ENCODE data around the gene FLNB.
"Not testable (repeated sequence)": the region's sequence is repeated elsewhere in the genome, so short reads cannot be mapped to it uniquely, and the experiment has no call there.

FLNB gene

DNA sequence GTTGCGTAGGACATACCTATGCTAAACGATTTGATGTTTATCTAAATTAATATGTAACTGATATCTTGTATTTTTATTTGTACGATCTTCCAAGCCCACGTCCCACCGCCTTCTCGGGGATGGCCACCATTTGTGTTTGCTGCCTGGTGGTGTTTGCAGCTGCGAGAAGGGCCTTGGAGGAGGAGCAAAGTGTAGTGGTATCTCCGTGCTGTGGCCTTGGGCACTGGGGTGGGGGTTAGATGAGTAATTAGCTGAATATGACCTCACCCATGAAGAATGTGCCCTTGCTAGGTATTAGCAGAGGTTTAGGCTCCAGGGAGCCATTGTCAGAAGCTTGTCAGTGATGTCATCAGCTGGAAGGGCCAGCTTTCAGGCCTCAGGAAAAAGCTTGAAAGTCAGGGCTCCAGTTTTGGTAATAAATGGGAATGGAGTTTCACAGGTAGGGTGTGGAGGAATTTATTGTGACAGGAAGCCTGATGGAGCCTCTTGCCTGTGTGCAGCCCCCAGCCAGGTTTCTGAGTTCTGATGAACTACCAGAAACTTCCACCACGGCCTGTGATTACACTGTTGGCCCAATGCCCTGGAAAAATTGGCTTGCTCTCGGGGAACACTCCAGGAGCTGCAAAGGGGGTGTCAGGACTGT lies 41.0 kb downstream of the FLNB start:
- Mint-ChIP-seq H3K9me3 (no peaks in the 10 kb centered on the region), H3K27me3 (ENCODE audit: low read depth) (no peaks in the 10 kb centered on the region), H3K27ac (peak overlapping the region; percentile 93 to 97 (median 94)), H3K36me3 (ENCODE audit: low read depth) (no peaks in the 10 kb centered on the region), H3K4me1 (peaks cover 50% of the 10 kb centered on the region), H3K4me3 (peak overlapping the region in 2 of 3 experiments; percentile 6 to 24)
- TF ChIP-seq, protein P1, sequence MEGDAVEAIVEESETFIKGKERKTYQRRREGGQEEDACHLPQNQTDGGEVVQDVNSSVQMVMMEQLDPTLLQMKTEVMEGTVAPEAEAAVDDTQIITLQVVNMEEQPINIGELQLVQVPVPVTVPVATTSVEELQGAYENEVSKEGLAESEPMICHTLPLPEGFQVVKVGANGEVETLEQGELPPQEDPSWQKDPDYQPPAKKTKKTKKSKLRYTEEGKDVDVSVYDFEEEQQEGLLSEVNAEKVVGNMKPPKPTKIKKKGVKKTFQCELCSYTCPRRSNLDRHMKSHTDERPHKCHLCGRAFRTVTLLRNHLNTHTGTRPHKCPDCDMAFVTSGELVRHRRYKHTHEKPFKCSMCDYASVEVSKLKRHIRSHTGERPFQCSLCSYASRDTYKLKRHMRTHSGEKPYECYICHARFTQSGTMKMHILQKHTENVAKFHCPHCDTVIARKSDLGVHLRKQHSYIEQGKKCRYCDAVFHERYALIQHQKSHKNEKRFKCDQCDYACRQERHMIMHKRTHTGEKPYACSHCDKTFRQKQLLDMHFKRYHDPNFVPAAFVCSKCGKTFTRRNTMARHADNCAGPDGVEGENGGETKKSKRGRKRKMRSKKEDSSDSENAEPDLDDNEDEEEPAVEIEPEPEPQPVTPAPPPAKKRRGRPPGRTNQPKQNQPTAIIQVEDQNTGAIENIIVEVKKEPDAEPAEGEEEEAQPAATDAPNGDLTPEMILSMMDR (IDR thresholded peaks at IDR 0.05; ENCODE audit: unreplicated experiment in 3 of 3): no peak

DNA sequence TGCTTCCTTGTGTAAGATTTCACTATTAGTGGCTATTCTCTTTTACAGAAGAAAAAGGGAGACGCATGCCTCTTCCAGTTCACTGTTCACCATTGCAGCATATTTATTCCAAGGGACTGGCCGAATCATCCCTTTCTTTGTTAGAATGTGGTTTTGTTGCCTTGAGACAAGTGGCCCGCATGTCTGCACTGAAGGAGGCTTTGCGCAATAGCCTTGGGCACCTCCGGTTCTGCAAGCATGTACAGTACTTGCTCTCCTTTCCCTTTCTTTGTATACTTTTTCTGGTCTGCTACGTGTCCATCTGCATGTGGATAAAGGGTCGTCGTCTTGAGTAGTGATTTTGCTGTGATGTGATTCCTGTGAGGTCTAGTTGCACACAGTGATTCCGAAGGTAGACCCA lies 43.0 kb downstream of the FLNB start:
- TF ChIP-seq, protein P1 (IDR thresholded peaks at IDR 0.05; ENCODE audit: unreplicated experiment in 3 of 3): no peak
- H3K36me3 Mint-ChIP-seq (ENCODE audit: low read depth): peaks cover 4% of the 10 kb centered on the region
- H3K4me3 Mint-ChIP-seq: no peak overlapping the region
- H3K4me1 Mint-ChIP-seq: peaks cover 41% of the 10 kb centered on the region
- no peaks in the 10 kb centered on the region for H3K9me3 Mint-ChIP-seq
- peak overlapping the region; percentile 82 to 97 (median 94) for H3K27ac Mint-ChIP-seq
- no peaks in the 10 kb centered on the region for H3K27me3 Mint-ChIP-seq (ENCODE audit: low read depth)

DNA sequence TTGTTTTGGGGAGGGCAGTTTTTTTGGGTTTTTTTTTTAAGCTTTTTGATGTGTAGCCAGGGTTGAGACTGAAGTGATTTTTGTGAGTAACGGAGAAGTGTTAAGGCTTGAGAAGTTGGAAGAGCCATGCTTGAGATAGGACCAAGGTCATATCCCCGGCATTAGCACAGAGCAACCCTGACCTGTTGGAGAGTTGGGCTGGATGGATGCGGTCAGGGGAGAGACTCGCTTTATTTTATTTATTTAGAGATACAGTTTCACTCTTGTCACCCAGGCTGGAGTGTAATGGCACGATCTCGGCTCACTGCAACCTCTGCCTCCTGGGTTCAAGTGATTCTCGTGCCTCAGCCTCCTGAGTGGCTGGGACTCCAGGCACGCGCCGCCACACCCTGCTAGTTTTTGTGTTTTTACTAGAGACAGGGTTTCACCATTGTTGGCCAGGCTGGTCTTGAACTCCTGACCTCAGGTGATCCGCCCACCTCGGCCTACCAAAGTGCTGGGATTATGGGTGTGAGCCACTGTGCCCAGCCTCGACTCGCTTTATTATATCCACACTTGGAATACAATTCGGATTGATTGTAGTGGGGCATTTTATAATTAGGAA lies 43.5 kb downstream of the FLNB start:
- peak overlapping the region; percentile 82 to 97 (median 94) for H3K27ac Mint-ChIP-seq
- not testable (repeated sequence) for H3K4me3 Mint-ChIP-seq; H3K36me3 Mint-ChIP-seq (ENCODE audit: low read depth); H3K9me3 Mint-ChIP-seq; H3K27me3 Mint-ChIP-seq (ENCODE audit: low read depth)
- H3K4me1 Mint-ChIP-seq: peaks cover 37% of the 10 kb centered on the region

DNA sequence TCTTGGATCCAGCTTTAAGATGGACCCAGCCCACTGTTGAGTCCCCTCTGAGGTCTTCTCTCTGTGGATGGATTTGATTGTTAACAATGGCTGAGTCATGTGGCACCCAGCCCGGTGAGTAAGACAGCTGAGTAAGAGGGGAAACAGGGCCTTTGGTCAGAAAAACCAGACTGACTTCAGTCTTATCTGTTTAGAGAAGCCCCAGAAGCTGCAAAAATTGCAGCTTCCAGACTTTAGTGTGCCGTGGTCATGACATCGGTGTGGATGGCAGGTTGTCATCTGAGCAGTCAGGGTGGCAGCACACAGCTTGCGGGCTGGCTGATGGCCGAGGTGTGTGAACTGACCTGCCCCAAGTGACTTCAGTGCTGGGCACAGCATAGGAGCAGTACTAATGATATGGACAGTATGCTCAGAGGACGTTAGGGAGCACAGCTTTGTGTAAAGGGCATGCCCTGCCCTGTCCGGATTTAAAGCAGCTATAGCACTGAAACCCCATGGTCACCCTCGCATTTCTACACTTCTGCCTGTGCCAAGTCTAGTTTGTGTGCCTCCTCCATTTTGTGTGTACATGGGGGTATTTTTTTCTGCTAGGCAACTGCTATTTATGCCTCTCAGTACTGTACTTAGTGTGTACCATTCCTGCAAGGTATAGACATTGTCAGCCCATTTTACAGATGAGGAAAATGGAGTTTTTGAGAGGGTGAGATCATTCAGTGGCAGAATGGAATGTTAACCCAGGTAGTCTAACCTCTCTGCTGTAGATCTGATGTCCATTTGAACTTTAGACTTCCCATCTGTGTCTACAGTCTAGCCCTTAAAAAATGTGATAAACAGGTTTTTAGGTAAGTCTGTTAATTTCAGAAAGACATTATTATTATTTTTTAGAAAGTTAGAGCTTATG lies 44.4 kb downstream of the FLNB start:
- H3K9me3 Mint-ChIP-seq: no peaks in the 10 kb centered on the region
- peaks cover 8% of the 10 kb centered on the region for H3K36me3 Mint-ChIP-seq (ENCODE audit: low read depth)
- TF ChIP-seq, protein P1 (IDR thresholded peaks at IDR 0.05; ENCODE audit: unreplicated experiment in 3 of 3): no peak
- no peak overlapping the region for H3K4me3 Mint-ChIP-seq
- peak overlapping the region; percentile 24 to 94 (median 80) for H3K27ac Mint-ChIP-seq
- no peaks in the 10 kb centered on the region for H3K27me3 Mint-ChIP-seq (ENCODE audit: low read depth)
- H3K4me1 Mint-ChIP-seq: peaks cover 40% of the 10 kb centered on the region

DNA sequence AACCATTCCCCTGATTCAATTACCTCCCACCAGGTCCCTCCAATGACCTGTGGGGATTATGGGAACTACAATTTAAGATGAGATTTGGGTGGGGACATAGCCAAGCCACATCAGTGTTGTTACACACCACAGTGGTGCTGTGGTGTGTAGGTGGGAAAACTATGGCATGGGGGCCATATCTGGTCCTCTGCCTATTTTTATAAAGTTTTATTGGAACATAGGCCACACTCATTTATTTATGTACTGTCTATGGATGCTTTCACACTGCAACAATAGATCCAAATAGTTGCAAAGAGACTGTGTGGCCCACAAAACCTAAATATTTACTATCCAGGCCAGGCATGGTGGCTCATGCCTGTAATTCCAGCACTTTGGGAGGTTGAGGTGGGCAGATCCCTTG lies 46.4 kb downstream of the FLNB start:
- peak overlapping the region in 1 of 3 experiments; percentile 10 for H3K27ac Mint-ChIP-seq
- TF ChIP-seq, protein P1 (IDR thresholded peaks at IDR 0.05; ENCODE audit: unreplicated experiment in 3 of 3): no peak
- no peaks in the 10 kb centered on the region for H3K27me3 Mint-ChIP-seq (ENCODE audit: low read depth)
- peaks cover 12% of the 10 kb centered on the region for H3K36me3 Mint-ChIP-seq (ENCODE audit: low read depth)
- H3K4me3 Mint-ChIP-seq: no peak overlapping the region
- H3K4me1 Mint-ChIP-seq: peaks cover 44% of the 10 kb centered on the region
- H3K9me3 Mint-ChIP-seq: no peaks in the 10 kb centered on the region

DNA sequence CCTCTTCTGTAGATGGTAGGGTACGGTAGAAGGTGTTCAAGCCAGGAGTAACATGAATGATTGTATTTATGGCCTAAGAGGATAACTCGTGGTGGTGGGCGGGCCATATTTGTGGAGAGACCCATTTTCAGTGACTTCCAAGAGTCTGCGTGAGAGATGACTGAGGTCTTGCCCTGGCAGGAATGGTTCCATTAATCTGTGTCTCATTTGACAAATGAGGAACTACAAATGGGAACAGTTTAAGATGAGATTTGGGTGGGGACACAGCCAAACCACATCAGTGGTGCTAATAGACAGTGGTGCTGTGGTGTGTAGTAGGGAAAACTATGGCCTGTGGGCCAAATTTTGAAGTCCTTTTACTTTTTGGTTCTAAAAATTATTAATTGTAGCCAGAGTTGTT lies 47.1 kb downstream of the FLNB start:
- Mint-ChIP-seq H3K4me1 (peaks cover 48% of the 10 kb centered on the region), H3K4me3 (no peak overlapping the region), H3K27ac (no peak overlapping the region), H3K27me3 (ENCODE audit: low read depth) (no peaks in the 10 kb centered on the region), H3K9me3 (no peaks in the 10 kb centered on the region), H3K36me3 (ENCODE audit: low read depth) (peaks cover 12% of the 10 kb centered on the region)
- TF ChIP-seq, protein P1 (IDR thresholded peaks at IDR 0.05; ENCODE audit: unreplicated experiment in 3 of 3): no peak

DNA sequence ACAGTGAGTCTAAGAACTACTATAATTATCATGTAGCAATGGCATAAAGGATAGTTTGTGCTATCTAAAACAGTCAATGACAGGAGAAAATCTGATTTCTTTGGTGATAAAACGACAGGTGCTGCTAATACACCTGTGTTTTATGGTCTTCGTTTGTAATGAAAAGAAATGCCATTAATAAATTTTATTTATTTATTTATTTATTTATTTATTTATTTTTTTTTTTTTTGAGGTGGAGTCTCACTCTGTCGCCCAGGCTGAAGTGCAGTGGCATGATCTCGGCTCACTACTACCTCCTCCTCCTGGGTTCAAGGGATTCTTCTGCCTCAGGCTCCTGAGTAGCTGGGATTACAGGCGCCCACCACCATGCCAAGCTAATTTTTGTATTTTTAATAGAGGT lies 47.7 kb downstream of the FLNB start:
- not testable (repeated sequence) for H3K27ac Mint-ChIP-seq; H3K9me3 Mint-ChIP-seq; H3K27me3 Mint-ChIP-seq (ENCODE audit: low read depth); H3K4me3 Mint-ChIP-seq
- peaks cover 12% of the 10 kb centered on the region for H3K36me3 Mint-ChIP-seq (ENCODE audit: low read depth)
- H3K4me1 Mint-ChIP-seq: peaks cover 49% of the 10 kb centered on the region
